PC-9 (cell line): ENCODE measurements around the gene SMIM20. TPM values are rescaled to one million over a fixed set of nuclear protein-coding genes. Genes with fewer than 3 reads are reported as not detected.

ENCODE experiments used
- BruUV-seq: library from RNA; stranded (reverse); fragments of 400-500 nt; replicated peaks from 2 replicates; lab custom pipeline; 2021; lab: Mats Ljungman, UMichigan
- CTCF ChIA-PET: fragments of 300-600 bp; sonication (Branson Sonifier 250); formaldehyde crosslinking; loops from one replicate; lab custom pipeline; 2022; ENCODE audit warnings: antibody characterized with exemption; lab: Charles Lee
- POLR2A ChIA-PET: fragments of 300-600 bp; sonication (Branson Sonifier 250); formaldehyde crosslinking; loops from one replicate; lab custom pipeline; 2022; ENCODE audit warnings: antibody characterized with exemption; ENCODE audit not compliant: unreplicated experiment; lab: Charles Lee
- DNase-seq, 2 experiments: peaks; one replicate each; pipeline versions ENCODE4 v3.0.0 to v3.0.0-alpha.2; 2015 to 2022; ENCODE audit warnings: mixed read lengths in 1 of 2
- H2AFZ ChIP-seq: fragments of 200-600 bp; sonication (generic); 2 replicates; pipeline ENCODE4 v1.8.1; 2017; ENCODE audit warnings: antibody characterized with exemption
- H3F3A ChIP-seq: fragments of 200-600 bp; sonication (generic); 2 replicates; pipeline ENCODE4 v1.8.1; 2017; ENCODE audit warnings: antibody characterized with exemption, mild to moderate bottlenecking, low read depth; ENCODE audit not compliant: insufficient read depth
- H3K27ac ChIP-seq: fragments of 200-600 bp; sonication (generic); 2 replicates; pipeline ENCODE4 v1.6.1; 2016; ENCODE audit warnings: mixed run types
- H3K27me3 ChIP-seq: fragments of 200-600 bp; sonication (generic); 2 replicates; pipeline ENCODE4 v1.6.1; 2016; ENCODE audit warnings: low read depth, mixed run types; ENCODE audit not compliant: insufficient read depth
- H3K36me3 ChIP-seq: fragments of 200-600 bp; sonication (generic); 2 replicates; pipeline ENCODE4 v1.6.1; 2016; ENCODE audit warnings: low read depth, mixed run types
- H3K4me1 ChIP-seq: fragments of 200-600 bp; sonication (generic); replicated peaks from 2 replicates; pipeline ENCODE4 v1.6.1; 2016; ENCODE audit warnings: mixed run types; ENCODE audit not compliant: insufficient read depth
- H3K4me2 ChIP-seq: fragments of 200-600 bp; sonication (generic); 2 replicates; pipeline ENCODE4 v1.6.1; 2017; ENCODE audit warnings: mixed run types
- H3K4me3 ChIP-seq: fragments of 200-600 bp; sonication (generic); 2 replicates; pipeline ENCODE4 v1.6.1; 2016; ENCODE audit warnings: mixed run types
- H3K79me2 ChIP-seq: fragments of 200-600 bp; sonication (generic); 2 replicates; pipeline ENCODE4 v1.6.1; 2017; ENCODE audit warnings: low read depth, mixed run types
- H3K9me2 ChIP-seq: fragments of 200-600 bp; sonication (generic); 2 replicates; pipeline ENCODE4 v1.8.1; 2017; ENCODE audit warnings: mild to moderate bottlenecking; ENCODE audit not compliant: insufficient read depth
- H3K9me3 ChIP-seq: fragments of 200-600 bp; sonication (generic); 2 replicates; pipeline ENCODE4 v1.8.1; 2016; ENCODE audit warnings: low read depth; ENCODE audit not compliant: insufficient read depth
- H4K20me1 ChIP-seq: fragments of 200-600 bp; sonication (generic); 2 replicates; pipeline ENCODE4 v1.8.1; 2017; ENCODE audit not compliant: insufficient read depth
- CTCF ChIP-seq: fragments of 200-600 bp; sonication (generic); conservative IDR thresholded peaks from 2 replicates; pipeline ENCODE4 v1.6.1; 2017; ENCODE audit warnings: mixed run types, antibody characterized with exemption, mild to moderate bottlenecking, moderate library complexity
- EZH2 ChIP-seq: fragments of 200-600 bp; sonication (generic); IDR thresholded peaks from 2 replicates; pipeline ENCODE4 v1.8.0; 2017; ENCODE audit warnings: antibody characterized with exemption, low read depth
- intact Hi-C: fragments of 100-400 bp; cut with micrococcal nuclease; formaldehyde crosslinking; loops from one replicate; pipeline ENCODE4 v1.10.0; 2022; ENCODE audit not compliant: unreplicated experiment
- total RNA-seq: library from RNA; stranded (reverse); gene quantifications from 2 replicates; pipeline ENCODE4 v1.2.3, GENCODE V29; 2021

SMIM20 gene
- total RNA-seq, 1 experiment from 2014 or later = 44.2 TPM

GRCh38 chr4:25927361-25928195, 13.6 kb downstream of the SMIM20 start:
- Histone ChIP-seq H3K4me3 (no peak overlapping the region), H3K9me2 (no peaks in the 10 kb centered on the region), H3F3A (no peaks in the 10 kb centered on the region), H3K4me1 (no peaks in the 10 kb centered on the region), H3K79me2 (no peaks in the 10 kb centered on the region), H3K27me3 (no peaks in the 10 kb centered on the region), H3K27ac (no peak overlapping the region), H3K4me2 (no peak overlapping the region), H2AFZ (no peak overlapping the region), H4K20me1 (no peaks in the 10 kb centered on the region; the same call in 1 of the 2 replicates), H3K9me3 (no peaks in the 10 kb centered on the region), H3K36me3 (no peaks in the 10 kb centered on the region)
- ChIA-PET POLR2A (no interaction called here), CTCF (no interaction called here)
- intact Hi-C loops = loop anchor here (10.0 kb wide), 1 partner anchor 487 kb away; no protein-coding TSS in a partner anchor
- TF ChIP-seq EZH2 (no peak), CTCF (no peak)
- DNase-seq = no peak
- no TSS peak for BruUV-seq

GRCh38 chr4:25928379-25929297, 14.6 kb downstream of the SMIM20 start:
- Histone ChIP-seq H3K27me3 (no peaks in the 10 kb centered on the region), H3K9me3 (no peaks in the 10 kb centered on the region), H4K20me1 (no peaks in the 10 kb centered on the region; the same call in 1 of the 2 replicates), H3K79me2 (no peaks in the 10 kb centered on the region), H3K4me2 (no peak overlapping the region), H3K9me2 (no peaks in the 10 kb centered on the region), H3K27ac (no peak overlapping the region), H3K36me3 (no peaks in the 10 kb centered on the region), H3K4me3 (no peak overlapping the region), H3F3A (no peaks in the 10 kb centered on the region), H3K4me1 (no peaks in the 10 kb centered on the region), H2AFZ (no peak overlapping the region)
- TF ChIP-seq EZH2 (no peak), CTCF (no peak)
- DNase-seq = no peak
- ChIA-PET POLR2A (no interaction called here), CTCF (no interaction called here)
- BruUV-seq = no TSS peak
- intact Hi-C loops = loop anchor here (10.0 kb wide), 1 partner anchor 486 kb away; no protein-coding TSS in a partner anchor

- Histone ChIP-seq H3K9me2 (no peaks in the 10 kb centered on the region), H3K79me2 (no peaks in the 10 kb centered on the region), H4K20me1 (no peaks in the 10 kb centered on the region; the same call in 1 of the 2 replicates), H3K4me1 (no peaks in the 10 kb centered on the region), H3F3A (no peaks in the 10 kb centered on the region), H3K4me2 (no peak overlapping the region), H3K36me3 (no peaks in the 10 kb centered on the region), H3K4me3 (no peak overlapping the region), H3K27ac (no peak overlapping the region), H3K27me3 (no peaks in the 10 kb centered on the region), H3K9me3 (no peaks in the 10 kb centered on the region), H2AFZ (no peak overlapping the region)
- TF ChIP-seq EZH2 (no peak), CTCF (no peak)
- no peak for DNase-seq
- intact Hi-C loops = loop anchor here (10.0 kb wide), 1 partner anchor 486 kb away; no protein-coding TSS in a partner anchor
- ChIA-PET POLR2A (no interaction called here), CTCF (no interaction called here)
- no TSS peak for BruUV-seq
Measured at GRCh38 chr4:25929298-25929686, 15.3 kb downstream of the SMIM20 start.
